Panc1 (cell line): Measurements from ENCODE around the gene AAMP. TPM values are rescaled to one million over a fixed set of nuclear protein-coding genes. Genes with fewer than 3 reads are reported as not detected.

Experiments used
- ATAC-seq: fragments of 200-7000 bp; cut with Tn5 transposase; 2 replicates; pipeline ENCODE4 v1.9.1; 2020; ENCODE audit warnings: mild to moderate bottlenecking, moderate library complexity
- BruUV-seq: library from RNA; stranded (reverse); fragments of 400-500 nt; replicated peaks from 2 replicates; lab custom pipeline; 2021; lab: Mats Ljungman, UMichigan
- CTCF ChIA-PET: fragments of 300-600 bp; sonication (Branson Sonifier 250); formaldehyde crosslinking; loops from one replicate; lab custom pipeline; 2022; ENCODE audit warnings: antibody characterized with exemption; lab: Charles Lee
- POLR2A ChIA-PET: fragments of 300-600 bp; sonication (Branson Sonifier 250); formaldehyde crosslinking; loops from one replicate; lab custom pipeline; 2022; ENCODE audit warnings: antibody characterized with exemption; lab: Charles Lee
- DNase-seq: peaks from one replicate; pipeline ENCODE4 v3.0.0-alpha.2; 2010; ENCODE audit warnings: low read depth, low spot score
- H3K27ac ChIP-seq: 2 replicates; pipeline ENCODE4 v1.5.1; 2011; ENCODE audit warnings: mild to moderate bottlenecking, low read length, inconsistent platforms
- H3K27me3 ChIP-seq: fragments of 200-500 bp; sonication (Bioruptor generic); 2 replicates; pipeline ENCODE4 v1.6.0; 2014; ENCODE audit warnings: low read length, inconsistent platforms; ENCODE audit not compliant: control insufficient read depth, insufficient read depth
- H3K36me3 ChIP-seq: fragments of 200-500 bp; sonication (Bioruptor generic); 2 replicates; pipeline ENCODE4 v1.5.1; 2014; ENCODE audit warnings: inconsistent platforms, mild to moderate bottlenecking, low read length, moderate library complexity; ENCODE audit not compliant: control insufficient read depth, insufficient read depth
- H3K4me1 ChIP-seq: 2 replicates; pipeline ENCODE4 v1.5.1; 2011; ENCODE audit warnings: inconsistent platforms, mild to moderate bottlenecking, low read length, moderate library complexity; ENCODE audit not compliant: control insufficient read depth, insufficient read depth
- H3K4me3 ChIP-seq, 2 experiments: 2 replicates each; pipeline ENCODE4 v1.5.1; 2011 to 2012; ENCODE audit warnings: low read depth in 2 of 2, low read length in 2 of 2, mild to moderate bottlenecking in 2 of 2, inconsistent platforms in 1 of 2, moderate library complexity in 1 of 2
- H3K9me3 ChIP-seq: fragments of 200-500 bp; sonication (Bioruptor generic); 2 replicates; pipeline ENCODE4 v1.5.1; 2014; ENCODE audit warnings: low read depth, mild to moderate bottlenecking, inconsistent platforms, low read length, moderate library complexity; ENCODE audit not compliant: control insufficient read depth, insufficient read depth
- POLR2AphosphoS5 ChIP-seq: IDR thresholded peaks from 2 replicates; pipeline ENCODE4 v1.6.1; 2012; ENCODE audit warnings: mild to moderate bottlenecking, low read depth, low read length, moderate library complexity
- SIN3A ChIP-seq: IDR thresholded peaks from 2 replicates; pipeline ENCODE4 v1.6.1; 2012; ENCODE audit warnings: low read depth, mild to moderate bottlenecking, low read length, moderate library complexity, borderline replicate concordance; ENCODE audit not compliant: insufficient read depth
- TCF7L2 ChIP-seq: IDR thresholded peaks from 2 replicates; pipeline ENCODE4 v1.6.1; 2011; ENCODE audit warnings: mild to moderate bottlenecking, low read depth, low read length, inconsistent platforms
- in situ Hi-C: cut with HindIII; loops from 2 replicates; pipeline ENCODE4 v1.10.0; 2016; ENCODE audit warnings: low sequenced_read_pairs, low pct_unique_long_range_greater_than_20kb
- intact Hi-C: fragments of 100-400 bp; cut with micrococcal nuclease; formaldehyde crosslinking; loops from one replicate; pipeline ENCODE4 v1.10.0; 2022; ENCODE audit not compliant: unreplicated experiment
- total RNA-seq: library from RNA; stranded (reverse); gene quantifications from one replicate; pipeline ENCODE4 v1.2.1, GENCODE V29; 2021; ENCODE audit not compliant: unreplicated experiment
- TF ChIP-seq, protein P1 (sequence below): fragments of 450-650 bp; IDR thresholded peaks from 2 replicates; pipeline ENCODE4 v1.5.1; 2017; ENCODE audit warnings: mild to moderate bottlenecking
- TF ChIP-seq, protein P2 (sequence below), 2 experiments: IDR thresholded peaks; 2 replicates each; pipeline ENCODE4 v1.6.1; 2011 to 2012; ENCODE audit warnings: low read depth in 2 of 2, control low read depth in 1 of 2, low read length in 1 of 2, mild to moderate bottlenecking in 1 of 2, moderate library complexity in 1 of 2; ENCODE audit not compliant: insufficient read depth in 1 of 2

Gene AAMP
- total RNA-seq, 1 experiment from 2014 or later: 103 TPM

DNA sequence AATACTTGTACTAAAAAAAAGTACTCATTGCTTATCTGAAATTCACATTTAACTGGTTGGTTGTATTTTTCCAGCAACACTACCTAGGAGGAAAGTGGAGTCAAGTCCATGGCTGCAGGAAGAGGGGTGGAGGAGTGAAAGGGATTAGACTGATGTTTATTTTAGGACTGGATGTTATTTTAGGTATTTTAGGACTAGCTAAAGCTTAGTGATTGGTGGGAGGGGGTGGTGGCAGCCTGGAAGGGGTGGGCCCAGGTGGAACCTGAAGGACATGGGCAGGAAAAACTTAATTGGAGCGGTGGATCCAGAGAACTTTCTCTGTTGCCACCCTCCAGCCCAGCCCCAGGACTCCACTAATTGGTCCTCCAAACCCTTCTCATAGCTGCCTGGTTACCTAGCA lies 26.3 kb upstream of the AAMP start:
- no peaks in the 10 kb centered on the region for H3K27me3 ChIP-seq
- ATAC-seq (no peak), DNase-seq (no peak)
- TF ChIP-seq, protein P1, sequence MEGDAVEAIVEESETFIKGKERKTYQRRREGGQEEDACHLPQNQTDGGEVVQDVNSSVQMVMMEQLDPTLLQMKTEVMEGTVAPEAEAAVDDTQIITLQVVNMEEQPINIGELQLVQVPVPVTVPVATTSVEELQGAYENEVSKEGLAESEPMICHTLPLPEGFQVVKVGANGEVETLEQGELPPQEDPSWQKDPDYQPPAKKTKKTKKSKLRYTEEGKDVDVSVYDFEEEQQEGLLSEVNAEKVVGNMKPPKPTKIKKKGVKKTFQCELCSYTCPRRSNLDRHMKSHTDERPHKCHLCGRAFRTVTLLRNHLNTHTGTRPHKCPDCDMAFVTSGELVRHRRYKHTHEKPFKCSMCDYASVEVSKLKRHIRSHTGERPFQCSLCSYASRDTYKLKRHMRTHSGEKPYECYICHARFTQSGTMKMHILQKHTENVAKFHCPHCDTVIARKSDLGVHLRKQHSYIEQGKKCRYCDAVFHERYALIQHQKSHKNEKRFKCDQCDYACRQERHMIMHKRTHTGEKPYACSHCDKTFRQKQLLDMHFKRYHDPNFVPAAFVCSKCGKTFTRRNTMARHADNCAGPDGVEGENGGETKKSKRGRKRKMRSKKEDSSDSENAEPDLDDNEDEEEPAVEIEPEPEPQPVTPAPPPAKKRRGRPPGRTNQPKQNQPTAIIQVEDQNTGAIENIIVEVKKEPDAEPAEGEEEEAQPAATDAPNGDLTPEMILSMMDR: no peak
- TF ChIP-seq TCF7L2 (no peak), SIN3A (no peak), POLR2AphosphoS5 (no peak)
- TF ChIP-seq, protein P2, sequence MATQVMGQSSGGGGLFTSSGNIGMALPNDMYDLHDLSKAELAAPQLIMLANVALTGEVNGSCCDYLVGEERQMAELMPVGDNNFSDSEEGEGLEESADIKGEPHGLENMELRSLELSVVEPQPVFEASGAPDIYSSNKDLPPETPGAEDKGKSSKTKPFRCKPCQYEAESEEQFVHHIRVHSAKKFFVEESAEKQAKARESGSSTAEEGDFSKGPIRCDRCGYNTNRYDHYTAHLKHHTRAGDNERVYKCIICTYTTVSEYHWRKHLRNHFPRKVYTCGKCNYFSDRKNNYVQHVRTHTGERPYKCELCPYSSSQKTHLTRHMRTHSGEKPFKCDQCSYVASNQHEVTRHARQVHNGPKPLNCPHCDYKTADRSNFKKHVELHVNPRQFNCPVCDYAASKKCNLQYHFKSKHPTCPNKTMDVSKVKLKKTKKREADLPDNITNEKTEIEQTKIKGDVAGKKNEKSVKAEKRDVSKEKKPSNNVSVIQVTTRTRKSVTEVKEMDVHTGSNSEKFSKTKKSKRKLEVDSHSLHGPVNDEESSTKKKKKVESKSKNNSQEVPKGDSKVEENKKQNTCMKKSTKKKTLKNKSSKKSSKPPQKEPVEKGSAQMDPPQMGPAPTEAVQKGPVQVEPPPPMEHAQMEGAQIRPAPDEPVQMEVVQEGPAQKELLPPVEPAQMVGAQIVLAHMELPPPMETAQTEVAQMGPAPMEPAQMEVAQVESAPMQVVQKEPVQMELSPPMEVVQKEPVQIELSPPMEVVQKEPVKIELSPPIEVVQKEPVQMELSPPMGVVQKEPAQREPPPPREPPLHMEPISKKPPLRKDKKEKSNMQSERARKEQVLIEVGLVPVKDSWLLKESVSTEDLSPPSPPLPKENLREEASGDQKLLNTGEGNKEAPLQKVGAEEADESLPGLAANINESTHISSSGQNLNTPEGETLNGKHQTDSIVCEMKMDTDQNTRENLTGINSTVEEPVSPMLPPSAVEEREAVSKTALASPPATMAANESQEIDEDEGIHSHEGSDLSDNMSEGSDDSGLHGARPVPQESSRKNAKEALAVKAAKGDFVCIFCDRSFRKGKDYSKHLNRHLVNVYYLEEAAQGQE (IDR thresholded peaks at IDR 0.05; ENCODE audit: insufficient read depth in 1 of 2, low read depth in 2 of 2, low read length in 1 of 2): no peak
- no peaks in the 10 kb centered on the region for H3K9me3 ChIP-seq
- no peak overlapping the region for H3K4me3 ChIP-seq
- no peak overlapping the region for H3K27ac ChIP-seq
- intact Hi-C loops (loop anchor here (10.0 kb wide), 1 partner anchor 169 kb away; no protein-coding TSS in a partner anchor), in situ Hi-C loops (no loop called here)
- H3K36me3 ChIP-seq: no peaks in the 10 kb centered on the region
- ChIA-PET CTCF (interaction anchor here (0.7 kb wide), 1 partner anchor 130 kb away, joined by 7 read pairs; no protein-coding TSS in a partner anchor), POLR2A (no interaction called here)
- BruUV-seq: no TSS peak
- peaks cover 21% of the 10 kb centered on the region for H3K4me1 ChIP-seq

DNA sequence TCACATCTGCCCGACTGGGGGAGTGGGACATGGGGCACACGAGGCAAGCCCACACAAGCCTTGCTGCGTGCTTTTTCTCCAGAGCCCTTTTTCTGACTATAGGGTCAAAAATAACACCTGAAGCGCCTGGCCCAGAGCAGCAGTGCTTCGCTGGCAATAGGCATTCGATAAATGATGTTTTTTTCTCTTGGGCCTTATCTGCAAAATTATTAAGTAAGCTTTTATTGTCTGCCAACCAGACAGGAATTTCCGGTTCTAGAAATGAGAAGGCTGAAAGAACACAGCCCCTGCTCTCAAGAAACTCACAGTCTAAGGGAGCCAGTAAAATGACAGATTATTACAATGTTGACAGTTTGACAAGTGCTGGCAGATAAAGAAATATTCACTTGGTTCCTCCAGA lies 25.1 kb upstream of the AAMP start:
- TF ChIP-seq, protein P1: no peak
- TF ChIP-seq, protein P2 (IDR thresholded peaks at IDR 0.05; ENCODE audit: insufficient read depth in 1 of 2, low read depth in 2 of 2, low read length in 1 of 2): no peak
- no peak for TF ChIP-seq SIN3A
- TF ChIP-seq TCF7L2: no peak
- no peak for TF ChIP-seq POLR2AphosphoS5
- Histone ChIP-seq H3K27ac (no peak overlapping the region), H3K4me1 (peaks cover 31% of the 10 kb centered on the region), H3K36me3 (no peaks in the 10 kb centered on the region), H3K4me3 (no peak overlapping the region), H3K9me3 (no peaks in the 10 kb centered on the region), H3K27me3 (no peaks in the 10 kb centered on the region)
- CTCF ChIA-PET: interaction anchor here (1.0 kb wide), 1 partner anchor 61 kb away, joined by 4 read pairs; no protein-coding TSS in a partner anchor
- intact Hi-C loops: loop anchor here (10.0 kb wide), 1 partner anchor 170 kb away; no protein-coding TSS in a partner anchor
- POLR2A ChIA-PET: no interaction called here
- ATAC-seq (no peak), DNase-seq (no peak)
- no TSS peak for BruUV-seq
- in situ Hi-C loops: no loop called here
